ENCODE data around the gene LRAT. TPM values are rescaled to one million over a fixed set of nuclear protein-coding genes. Genes with fewer than 3 reads are reported as not detected.

The LRAT gene
- total and polyA plus RNA-seq, 2 experiments from 2014 or later = 57.1 to 90.1 TPM

DNA sequence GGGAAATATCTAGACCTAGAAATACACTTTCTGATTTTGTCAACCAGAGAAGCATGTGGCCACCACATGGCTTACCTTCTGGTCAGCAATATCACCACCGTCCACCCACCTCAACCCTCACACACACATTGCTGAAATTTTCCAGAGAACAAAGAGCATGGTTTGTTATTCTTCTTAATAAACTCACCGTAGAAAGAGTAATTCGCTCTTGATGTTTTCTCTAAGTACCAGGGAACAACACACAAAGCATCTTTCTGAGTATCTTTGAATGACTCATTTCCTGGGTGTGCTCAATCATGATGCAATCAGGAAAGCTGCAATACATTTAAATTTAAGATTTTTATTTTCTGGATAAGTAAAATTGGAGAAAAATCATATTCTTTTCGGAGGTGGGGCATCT, 24.7 kb upstream of the LRAT start:
- Histone ChIP-seq H3F3A (replicated peaks; ENCODE audit: low read depth) (no peaks in the 10 kb centered on the region), H3K79me2 (replicated peaks; ENCODE audit: insufficient read depth) (no peaks in the 10 kb centered on the region), H2AFZ (no peak overlapping the region), H3K36me3 (ENCODE audit: insufficient read depth) (no peaks in the 10 kb centered on the region), H3K4me2 (no peak overlapping the region), H4K20me1 (replicated peaks; ENCODE audit: insufficient read depth) (no peaks in the 10 kb centered on the region), H3K27ac (ENCODE audit: low read depth) (no peak overlapping the region), H3K4me1 (ENCODE audit: insufficient read depth) (peaks cover 41% of the 10 kb centered on the region), H3K9me2 (ENCODE audit: insufficient read depth) (no peaks in the 10 kb centered on the region), H3K4me3 (no peak overlapping the region), H3K27me3 (ENCODE audit: insufficient read depth) (no peaks in the 10 kb centered on the region)
- Mint-ChIP-seq H3K4me1 (peaks cover 24% of the 10 kb centered on the region), H3K27ac (no peak overlapping the region), H3K36me3 (ENCODE audit: low read depth) (no peaks in the 10 kb centered on the region), H3K4me3 (no peak overlapping the region), H3K9me3 (no peaks in the 10 kb centered on the region), H3K27me3 (ENCODE audit: insufficient read depth, low read depth, poor library complexity) (peaks cover 3% of the 10 kb centered on the region)
- ATAC-seq (no peak), DNase-seq (ENCODE audit: low spot score) (no peak)
- no peak for TF ChIP-seq NANOG (IDR thresholded peaks at IDR 0.05; ENCODE audit: borderline replicate concordance)
- TF ChIP-seq, protein P1, sequence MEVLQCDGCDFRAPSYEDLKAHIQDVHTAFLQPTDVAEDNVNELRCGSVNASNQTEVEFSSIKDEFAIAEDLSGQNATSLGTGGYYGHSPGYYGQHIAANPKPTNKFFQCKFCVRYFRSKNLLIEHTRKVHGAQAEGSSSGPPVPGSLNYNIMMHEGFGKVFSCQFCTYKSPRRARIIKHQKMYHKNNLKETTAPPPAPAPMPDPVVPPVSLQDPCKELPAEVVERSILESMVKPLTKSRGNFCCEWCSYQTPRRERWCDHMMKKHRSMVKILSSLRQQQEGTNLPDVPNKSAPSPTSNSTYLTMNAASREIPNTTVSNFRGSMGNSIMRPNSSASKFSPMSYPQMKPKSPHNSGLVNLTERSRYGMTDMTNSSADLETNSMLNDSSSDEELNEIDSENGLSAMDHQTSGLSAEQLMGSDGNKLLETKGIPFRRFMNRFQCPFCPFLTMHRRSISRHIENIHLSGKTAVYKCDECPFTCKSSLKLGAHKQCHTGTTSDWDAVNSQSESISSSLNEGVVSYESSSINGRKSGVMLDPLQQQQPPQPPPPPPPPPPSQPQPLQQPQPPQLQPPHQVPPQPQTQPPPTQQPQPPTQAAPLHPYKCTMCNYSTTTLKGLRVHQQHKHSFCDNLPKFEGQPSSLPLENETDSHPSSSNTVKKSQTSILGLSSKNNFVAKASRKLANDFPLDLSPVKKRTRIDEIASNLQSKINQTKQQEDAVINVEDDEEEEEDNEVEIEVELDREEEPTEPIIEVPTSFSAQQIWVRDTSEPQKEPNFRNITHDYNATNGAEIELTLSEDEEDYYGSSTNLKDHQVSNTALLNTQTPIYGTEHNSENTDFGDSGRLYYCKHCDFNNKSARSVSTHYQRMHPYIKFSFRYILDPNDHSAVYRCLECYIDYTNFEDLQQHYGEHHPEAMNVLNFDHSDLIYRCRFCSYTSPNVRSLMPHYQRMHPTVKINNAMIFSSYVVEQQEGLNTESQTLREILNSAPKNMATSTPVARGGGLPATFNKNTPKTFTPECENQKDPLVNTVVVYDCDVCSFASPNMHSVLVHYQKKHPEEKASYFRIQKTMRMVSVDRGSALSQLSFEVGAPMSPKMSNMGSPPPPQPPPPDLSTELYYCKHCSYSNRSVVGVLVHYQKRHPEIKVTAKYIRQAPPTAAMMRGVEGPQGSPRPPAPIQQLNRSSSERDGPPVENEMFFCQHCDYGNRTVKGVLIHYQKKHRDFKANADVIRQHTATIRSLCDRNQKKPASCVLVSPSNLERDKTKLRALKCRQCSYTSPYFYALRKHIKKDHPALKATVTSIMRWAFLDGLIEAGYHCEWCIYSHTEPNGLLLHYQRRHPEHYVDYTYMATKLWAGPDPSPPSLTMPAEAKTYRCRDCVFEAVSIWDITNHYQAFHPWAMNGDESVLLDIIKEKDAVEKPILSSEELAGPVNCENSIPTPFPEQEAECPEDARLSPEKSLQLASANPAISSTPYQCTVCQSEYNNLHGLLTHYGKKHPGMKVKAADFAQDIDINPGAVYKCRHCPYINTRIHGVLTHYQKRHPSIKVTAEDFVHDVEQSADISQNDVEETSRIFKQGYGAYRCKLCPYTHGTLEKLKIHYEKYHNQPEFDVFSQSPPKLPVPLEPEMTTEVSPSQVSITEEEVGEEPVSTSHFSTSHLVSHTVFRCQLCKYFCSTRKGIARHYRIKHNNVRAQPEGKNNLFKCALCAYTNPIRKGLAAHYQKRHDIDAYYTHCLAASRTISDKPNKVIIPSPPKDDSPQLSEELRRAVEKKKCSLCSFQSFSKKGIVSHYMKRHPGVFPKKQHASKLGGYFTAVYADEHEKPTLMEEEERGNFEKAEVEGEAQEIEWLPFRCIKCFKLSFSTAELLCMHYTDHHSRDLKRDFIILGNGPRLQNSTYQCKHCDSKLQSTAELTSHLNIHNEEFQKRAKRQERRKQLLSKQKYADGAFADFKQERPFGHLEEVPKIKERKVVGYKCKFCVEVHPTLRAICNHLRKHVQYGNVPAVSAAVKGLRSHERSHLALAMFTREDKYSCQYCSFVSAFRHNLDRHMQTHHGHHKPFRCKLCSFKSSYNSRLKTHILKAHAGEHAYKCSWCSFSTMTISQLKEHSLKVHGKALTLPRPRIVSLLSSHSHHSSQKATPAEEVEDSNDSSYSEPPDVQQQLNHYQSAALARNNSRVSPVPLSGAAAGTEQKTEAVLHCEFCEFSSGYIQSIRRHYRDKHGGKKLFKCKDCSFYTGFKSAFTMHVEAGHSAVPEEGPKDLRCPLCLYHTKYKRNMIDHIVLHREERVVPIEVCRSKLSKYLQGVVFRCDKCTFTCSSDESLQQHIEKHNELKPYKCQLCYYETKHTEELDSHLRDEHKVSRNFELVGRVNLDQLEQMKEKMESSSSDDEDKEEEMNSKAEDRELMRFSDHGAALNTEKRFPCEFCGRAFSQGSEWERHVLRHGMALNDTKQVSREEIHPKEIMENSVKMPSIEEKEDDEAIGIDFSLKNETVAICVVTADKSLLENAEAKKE (CRISPR knock-in tag; IDR thresholded peaks at IDR 0.05) = no peak
- TF ChIP-seq EZH2phosphoT487 (IDR thresholded peaks at IDR 0.05; ENCODE audit: unreplicated experiment) = no peak
- no peak for TF ChIP-seq JUNB (IDR thresholded peaks at IDR 0.05; ENCODE audit: unreplicated experiment)
- no peak for TF ChIP-seq STAT1 (IDR thresholded peaks at IDR 0.05; ENCODE audit: unreplicated experiment)
- no peak for TF ChIP-seq ZNF331 (CRISPR knock-in tag; IDR thresholded peaks at IDR 0.05; ENCODE audit: low read depth)
- TF ChIP-seq, protein P2, sequence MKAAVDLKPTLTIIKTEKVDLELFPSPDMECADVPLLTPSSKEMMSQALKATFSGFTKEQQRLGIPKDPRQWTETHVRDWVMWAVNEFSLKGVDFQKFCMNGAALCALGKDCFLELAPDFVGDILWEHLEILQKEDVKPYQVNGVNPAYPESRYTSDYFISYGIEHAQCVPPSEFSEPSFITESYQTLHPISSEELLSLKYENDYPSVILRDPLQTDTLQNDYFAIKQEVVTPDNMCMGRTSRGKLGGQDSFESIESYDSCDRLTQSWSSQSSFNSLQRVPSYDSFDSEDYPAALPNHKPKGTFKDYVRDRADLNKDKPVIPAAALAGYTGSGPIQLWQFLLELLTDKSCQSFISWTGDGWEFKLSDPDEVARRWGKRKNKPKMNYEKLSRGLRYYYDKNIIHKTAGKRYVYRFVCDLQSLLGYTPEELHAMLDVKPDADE (IDR thresholded peaks at IDR 0.05) = no peak
- no peak for TF ChIP-seq POLR2AphosphoS5 (IDR thresholded peaks at IDR 0.05; ENCODE audit: low read depth)
- no peak for TF ChIP-seq ZNF114 (CRISPR knock-in tag; IDR thresholded peaks at IDR 0.05)
- TF ChIP-seq, protein P3, sequence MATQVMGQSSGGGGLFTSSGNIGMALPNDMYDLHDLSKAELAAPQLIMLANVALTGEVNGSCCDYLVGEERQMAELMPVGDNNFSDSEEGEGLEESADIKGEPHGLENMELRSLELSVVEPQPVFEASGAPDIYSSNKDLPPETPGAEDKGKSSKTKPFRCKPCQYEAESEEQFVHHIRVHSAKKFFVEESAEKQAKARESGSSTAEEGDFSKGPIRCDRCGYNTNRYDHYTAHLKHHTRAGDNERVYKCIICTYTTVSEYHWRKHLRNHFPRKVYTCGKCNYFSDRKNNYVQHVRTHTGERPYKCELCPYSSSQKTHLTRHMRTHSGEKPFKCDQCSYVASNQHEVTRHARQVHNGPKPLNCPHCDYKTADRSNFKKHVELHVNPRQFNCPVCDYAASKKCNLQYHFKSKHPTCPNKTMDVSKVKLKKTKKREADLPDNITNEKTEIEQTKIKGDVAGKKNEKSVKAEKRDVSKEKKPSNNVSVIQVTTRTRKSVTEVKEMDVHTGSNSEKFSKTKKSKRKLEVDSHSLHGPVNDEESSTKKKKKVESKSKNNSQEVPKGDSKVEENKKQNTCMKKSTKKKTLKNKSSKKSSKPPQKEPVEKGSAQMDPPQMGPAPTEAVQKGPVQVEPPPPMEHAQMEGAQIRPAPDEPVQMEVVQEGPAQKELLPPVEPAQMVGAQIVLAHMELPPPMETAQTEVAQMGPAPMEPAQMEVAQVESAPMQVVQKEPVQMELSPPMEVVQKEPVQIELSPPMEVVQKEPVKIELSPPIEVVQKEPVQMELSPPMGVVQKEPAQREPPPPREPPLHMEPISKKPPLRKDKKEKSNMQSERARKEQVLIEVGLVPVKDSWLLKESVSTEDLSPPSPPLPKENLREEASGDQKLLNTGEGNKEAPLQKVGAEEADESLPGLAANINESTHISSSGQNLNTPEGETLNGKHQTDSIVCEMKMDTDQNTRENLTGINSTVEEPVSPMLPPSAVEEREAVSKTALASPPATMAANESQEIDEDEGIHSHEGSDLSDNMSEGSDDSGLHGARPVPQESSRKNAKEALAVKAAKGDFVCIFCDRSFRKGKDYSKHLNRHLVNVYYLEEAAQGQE (IDR thresholded peaks at IDR 0.05; ENCODE audit: unreplicated experiment) = no peak
- no peak for TF ChIP-seq EZH2 (IDR thresholded peaks at IDR 0.05; ENCODE audit: low read depth, unreplicated experiment)
- TF ChIP-seq CREB1 (CRISPR knock-in tag; IDR thresholded peaks at IDR 0.05; ENCODE audit: low read depth) = no peak
- TF ChIP-seq, protein P4, sequence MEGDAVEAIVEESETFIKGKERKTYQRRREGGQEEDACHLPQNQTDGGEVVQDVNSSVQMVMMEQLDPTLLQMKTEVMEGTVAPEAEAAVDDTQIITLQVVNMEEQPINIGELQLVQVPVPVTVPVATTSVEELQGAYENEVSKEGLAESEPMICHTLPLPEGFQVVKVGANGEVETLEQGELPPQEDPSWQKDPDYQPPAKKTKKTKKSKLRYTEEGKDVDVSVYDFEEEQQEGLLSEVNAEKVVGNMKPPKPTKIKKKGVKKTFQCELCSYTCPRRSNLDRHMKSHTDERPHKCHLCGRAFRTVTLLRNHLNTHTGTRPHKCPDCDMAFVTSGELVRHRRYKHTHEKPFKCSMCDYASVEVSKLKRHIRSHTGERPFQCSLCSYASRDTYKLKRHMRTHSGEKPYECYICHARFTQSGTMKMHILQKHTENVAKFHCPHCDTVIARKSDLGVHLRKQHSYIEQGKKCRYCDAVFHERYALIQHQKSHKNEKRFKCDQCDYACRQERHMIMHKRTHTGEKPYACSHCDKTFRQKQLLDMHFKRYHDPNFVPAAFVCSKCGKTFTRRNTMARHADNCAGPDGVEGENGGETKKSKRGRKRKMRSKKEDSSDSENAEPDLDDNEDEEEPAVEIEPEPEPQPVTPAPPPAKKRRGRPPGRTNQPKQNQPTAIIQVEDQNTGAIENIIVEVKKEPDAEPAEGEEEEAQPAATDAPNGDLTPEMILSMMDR (conservative IDR thresholded peaks at IDR 0.05; ENCODE audit: low read depth in 2 of 2) = no peak
